ENCODE data around the gene SLC34A3. TPM values are rescaled to one million over a fixed set of nuclear protein-coding genes. Genes with fewer than 3 reads are reported as not detected.

The SLC34A3 gene
- total RNA-seq, 1 donor from 2014 or later: 0.25 TPM

DNA sequence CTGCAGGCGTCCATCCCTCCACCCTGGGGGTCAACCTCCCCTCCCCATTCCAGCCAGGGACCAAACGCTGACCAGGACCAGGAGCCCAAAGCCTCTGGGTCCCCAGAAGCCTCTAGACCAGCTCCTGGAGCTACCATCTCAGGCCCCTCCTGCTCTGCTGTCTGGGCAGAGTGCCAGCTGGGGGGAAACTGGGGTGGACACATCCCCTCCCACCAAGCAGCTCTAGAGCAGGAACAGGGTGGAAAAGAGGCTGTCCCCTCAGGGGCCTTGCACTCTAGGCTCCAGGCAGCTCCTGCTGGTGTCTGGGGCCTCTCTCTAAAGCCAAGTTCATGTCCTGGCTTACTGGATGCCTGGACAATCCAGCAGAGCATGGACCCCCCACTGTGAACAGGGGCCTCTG is 37.8 kb upstream of the SLC34A3 start:
- Histone ChIP-seq H3K27me3 (ENCODE audit: control insufficient read depth, insufficient read depth, low read length) (no peaks in the 10 kb centered on the region), H3K36me3 (ENCODE audit: control insufficient read depth, insufficient read depth, low read length) (no peaks in the 10 kb centered on the region), H3K4me3 (ENCODE audit: low read depth, low read length) (no peak overlapping the region)
- TF ChIP-seq, protein P1, sequence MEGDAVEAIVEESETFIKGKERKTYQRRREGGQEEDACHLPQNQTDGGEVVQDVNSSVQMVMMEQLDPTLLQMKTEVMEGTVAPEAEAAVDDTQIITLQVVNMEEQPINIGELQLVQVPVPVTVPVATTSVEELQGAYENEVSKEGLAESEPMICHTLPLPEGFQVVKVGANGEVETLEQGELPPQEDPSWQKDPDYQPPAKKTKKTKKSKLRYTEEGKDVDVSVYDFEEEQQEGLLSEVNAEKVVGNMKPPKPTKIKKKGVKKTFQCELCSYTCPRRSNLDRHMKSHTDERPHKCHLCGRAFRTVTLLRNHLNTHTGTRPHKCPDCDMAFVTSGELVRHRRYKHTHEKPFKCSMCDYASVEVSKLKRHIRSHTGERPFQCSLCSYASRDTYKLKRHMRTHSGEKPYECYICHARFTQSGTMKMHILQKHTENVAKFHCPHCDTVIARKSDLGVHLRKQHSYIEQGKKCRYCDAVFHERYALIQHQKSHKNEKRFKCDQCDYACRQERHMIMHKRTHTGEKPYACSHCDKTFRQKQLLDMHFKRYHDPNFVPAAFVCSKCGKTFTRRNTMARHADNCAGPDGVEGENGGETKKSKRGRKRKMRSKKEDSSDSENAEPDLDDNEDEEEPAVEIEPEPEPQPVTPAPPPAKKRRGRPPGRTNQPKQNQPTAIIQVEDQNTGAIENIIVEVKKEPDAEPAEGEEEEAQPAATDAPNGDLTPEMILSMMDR (IDR thresholded peaks at IDR 0.05; ENCODE audit: insufficient read depth, low read length, poor library complexity, severe bottlenecking): no peak
- no peak for DNase-seq (ENCODE audit: low read depth)

DNA sequence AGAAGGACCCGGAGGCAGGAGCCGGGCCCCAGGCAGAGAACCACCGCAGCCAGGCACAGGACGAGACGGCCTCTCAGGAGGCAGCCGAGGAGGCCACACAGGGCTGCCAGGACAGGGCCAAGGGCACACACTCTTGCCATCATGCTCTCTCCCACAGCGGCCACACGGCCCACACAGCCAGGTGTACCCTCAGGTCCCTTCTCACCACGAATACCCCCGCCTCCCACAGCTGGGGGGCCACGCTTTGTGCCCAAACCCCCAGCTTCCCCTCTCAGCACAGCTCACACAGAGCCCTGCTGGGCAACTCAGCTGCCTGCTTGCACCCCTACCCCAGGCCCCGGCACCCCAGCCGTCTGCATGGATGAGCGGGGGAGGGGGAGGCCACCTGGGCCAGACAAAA is 36.9 kb upstream of the SLC34A3 start:
- Histone ChIP-seq H3K27me3 (ENCODE audit: control insufficient read depth, insufficient read depth, low read length) (no peaks in the 10 kb centered on the region), H3K36me3 (ENCODE audit: control insufficient read depth, insufficient read depth, low read length) (no peaks in the 10 kb centered on the region), H3K4me3 (ENCODE audit: low read depth, low read length) (no peak overlapping the region)
- no peak for DNase-seq (ENCODE audit: low read depth)
- TF ChIP-seq, protein P1 (IDR thresholded peaks at IDR 0.05; ENCODE audit: insufficient read depth, low read length, poor library complexity, severe bottlenecking): no peak

DNA sequence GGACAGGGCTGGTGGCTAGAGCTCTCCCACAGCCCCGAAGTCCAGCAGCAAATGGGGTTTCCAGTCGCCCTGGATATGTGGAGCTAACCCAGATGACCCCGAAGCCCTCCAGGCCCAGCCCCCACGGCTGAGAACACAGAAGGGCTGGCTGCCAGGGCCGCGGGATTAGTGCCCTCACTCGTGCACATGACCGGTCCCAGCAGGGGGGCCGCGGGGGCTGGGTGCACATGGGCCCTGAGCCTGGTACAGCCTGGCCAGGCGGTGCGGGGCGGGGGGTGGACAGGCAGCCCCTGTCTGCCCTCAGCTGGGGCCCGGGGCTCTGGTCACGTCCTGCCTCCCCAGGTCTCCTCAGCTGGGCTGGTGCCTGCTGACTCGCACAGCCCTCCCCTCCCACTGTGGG is 36.3 kb upstream of the SLC34A3 start:
- no peak overlapping the region for H3K4me3 ChIP-seq (ENCODE audit: low read depth, low read length)
- no peaks in the 10 kb centered on the region for H3K27me3 ChIP-seq (ENCODE audit: control insufficient read depth, insufficient read depth, low read length)
- no peaks in the 10 kb centered on the region for H3K36me3 ChIP-seq (ENCODE audit: control insufficient read depth, insufficient read depth, low read length)
- no peak for DNase-seq (ENCODE audit: low read depth)
- TF ChIP-seq, protein P1 (IDR thresholded peaks at IDR 0.05; ENCODE audit: insufficient read depth, low read length, poor library complexity, severe bottlenecking): no peak

DNA sequence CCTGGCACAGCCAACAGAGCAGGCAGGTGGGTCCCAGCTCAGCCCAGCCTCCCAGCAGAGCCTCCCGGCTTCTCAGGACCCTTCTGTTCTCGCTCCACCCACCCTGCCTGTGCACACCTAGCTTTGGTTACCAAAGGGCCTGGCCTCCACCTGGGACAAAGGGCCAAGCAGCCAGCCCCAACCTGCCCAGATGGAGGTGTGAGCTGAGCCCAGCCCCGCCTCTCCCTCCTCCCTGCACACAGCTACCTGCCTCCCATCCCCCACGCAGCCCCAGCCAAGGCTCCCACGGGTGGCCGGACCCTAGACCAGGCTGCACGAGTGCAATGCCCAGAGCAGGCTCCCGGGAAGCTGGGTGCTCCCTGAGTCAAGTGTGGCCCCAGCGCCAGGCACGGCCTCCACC is 35.8 kb upstream of the SLC34A3 start:
- Histone ChIP-seq H3K4me3 (ENCODE audit: low read depth, low read length) (no peak overlapping the region), H3K27me3 (ENCODE audit: control insufficient read depth, insufficient read depth, low read length) (no peaks in the 10 kb centered on the region), H3K36me3 (ENCODE audit: control insufficient read depth, insufficient read depth, low read length) (no peaks in the 10 kb centered on the region)
- TF ChIP-seq, protein P1 (IDR thresholded peaks at IDR 0.05; ENCODE audit: insufficient read depth, low read length, poor library complexity, severe bottlenecking): no peak
- DNase-seq (ENCODE audit: low read depth): no peak

DNA sequence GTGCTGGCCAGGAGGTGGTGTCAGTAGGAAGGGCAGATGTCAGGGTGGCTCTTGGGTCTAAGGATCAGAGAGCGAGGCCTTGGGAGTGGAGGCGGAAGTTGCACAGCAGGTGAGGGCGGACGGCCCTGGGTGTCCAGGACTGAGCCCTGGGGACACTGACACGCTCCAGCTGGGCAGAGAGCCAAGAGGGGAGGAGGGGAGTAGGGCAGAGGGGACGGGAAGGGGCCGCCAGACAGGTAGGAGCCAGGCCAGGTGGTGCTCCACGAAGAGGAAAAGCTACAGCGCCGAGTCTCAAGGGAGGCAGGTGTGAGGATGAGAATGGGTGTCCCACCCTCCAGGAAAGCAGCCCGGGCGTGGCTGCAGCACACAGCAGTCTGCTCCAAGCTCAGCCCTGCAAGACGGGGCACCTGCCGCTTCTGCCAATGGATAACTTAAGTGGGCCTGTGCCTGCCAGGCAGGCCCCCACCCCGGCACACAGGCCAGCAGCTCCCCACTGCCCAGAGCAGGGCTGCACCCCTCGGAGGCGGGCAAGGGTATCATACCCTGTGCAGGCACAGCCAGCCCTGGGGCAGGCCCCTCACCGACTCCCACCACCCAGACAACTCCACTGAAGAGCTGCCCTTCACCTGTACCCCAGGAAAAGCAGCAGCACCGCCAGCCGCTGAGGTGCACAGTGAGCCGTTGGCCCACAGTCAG is 35.0 kb upstream of the SLC34A3 start:
- Histone ChIP-seq H3K27me3 (ENCODE audit: control insufficient read depth, insufficient read depth, low read length) (no peaks in the 10 kb centered on the region), H3K36me3 (ENCODE audit: control insufficient read depth, insufficient read depth, low read length) (no peaks in the 10 kb centered on the region), H3K4me3 (ENCODE audit: low read depth, low read length) (no peak overlapping the region)
- DNase-seq (ENCODE audit: low read depth): no peak
- TF ChIP-seq, protein P1 (IDR thresholded peaks at IDR 0.05; ENCODE audit: insufficient read depth, low read length, poor library complexity, severe bottlenecking): no peak
